ENCODE data around the gene RPH3AL. TPM values are rescaled to one million over a fixed set of nuclear protein-coding genes. Genes with fewer than 3 reads are reported as not detected.
A peak's percentile ranks its signal among the peaks of the same experiment; 100 is the strongest.
"Not testable (repeated sequence)": the region's sequence is repeated elsewhere in the genome, so short reads cannot be mapped to it uniquely, and the experiment has no call there.

Gene RPH3AL
- total RNA-seq, 2 donors from 2014 or later = 11.7 to 17.8 TPM

DNA sequence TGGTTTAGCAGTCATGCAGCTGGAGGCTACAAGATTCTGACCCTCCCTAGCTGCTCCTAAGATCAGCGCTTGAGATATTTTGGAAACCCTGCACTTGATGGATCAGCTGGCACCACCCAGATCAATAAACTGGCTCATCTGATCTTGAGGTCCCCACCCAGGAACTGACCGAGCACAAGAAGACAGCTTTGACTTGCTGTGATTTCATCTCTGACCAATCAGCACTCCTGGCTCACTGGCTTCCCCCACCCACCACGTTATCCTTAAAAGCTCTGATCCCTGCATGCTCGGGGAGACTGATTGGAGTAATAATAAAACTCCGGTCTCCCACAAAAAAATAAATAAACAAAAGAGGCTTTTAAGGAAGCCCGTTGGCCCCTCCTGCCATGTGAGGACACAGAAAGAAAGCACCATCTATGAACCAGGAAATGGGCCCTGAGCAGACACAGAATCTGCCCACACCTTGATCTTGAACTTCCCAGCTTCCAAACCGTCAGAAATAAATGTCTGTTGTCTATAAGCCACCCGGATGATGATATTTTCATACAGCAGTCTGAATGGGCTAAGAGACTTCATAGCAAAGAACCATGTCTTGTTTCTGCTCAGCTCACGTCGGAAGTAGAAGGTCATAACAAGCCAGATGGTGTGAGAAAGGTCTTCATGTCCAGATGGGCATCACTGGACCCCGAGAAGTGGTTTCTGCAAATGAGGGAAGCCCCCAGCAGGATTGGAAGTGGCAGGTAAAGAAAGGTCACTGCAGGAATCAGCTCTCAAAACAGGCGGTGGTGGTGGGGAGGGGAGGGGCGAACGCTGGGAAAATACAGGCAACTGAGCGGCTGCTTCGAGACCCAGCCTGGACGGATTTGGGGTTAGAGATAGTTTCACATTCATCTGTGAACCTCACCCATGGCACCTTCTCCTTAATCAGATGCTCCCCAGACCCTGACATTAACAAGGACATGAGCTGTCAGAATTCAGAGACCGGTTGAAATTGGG is 19.8 kb upstream of the RPH3AL start:
- Histone ChIP-seq H3K4me1 (replicated peaks) (no peaks in the 10 kb centered on the region), H3K27ac (peak overlapping the region in 1 of 2 donors; percentile 7), H3K9me3 (no peaks in the 10 kb centered on the region), H3K4me3 (no peak overlapping the region), H3K27me3 (replicated peaks; ENCODE audit: insufficient read depth) (no peaks in the 10 kb centered on the region), H3K36me3 (no peaks in the 10 kb centered on the region)
- no peak for TF ChIP-seq POLR2AphosphoS5 (IDR thresholded peaks at IDR 0.05)
- 63% methylated on average over 18 of the region's 18 CpGs for WGBS
- intact Hi-C loops (cut with DNase I) = no loop called here
- no peak for DNase-seq (ENCODE audit: low spot score)

DNA sequence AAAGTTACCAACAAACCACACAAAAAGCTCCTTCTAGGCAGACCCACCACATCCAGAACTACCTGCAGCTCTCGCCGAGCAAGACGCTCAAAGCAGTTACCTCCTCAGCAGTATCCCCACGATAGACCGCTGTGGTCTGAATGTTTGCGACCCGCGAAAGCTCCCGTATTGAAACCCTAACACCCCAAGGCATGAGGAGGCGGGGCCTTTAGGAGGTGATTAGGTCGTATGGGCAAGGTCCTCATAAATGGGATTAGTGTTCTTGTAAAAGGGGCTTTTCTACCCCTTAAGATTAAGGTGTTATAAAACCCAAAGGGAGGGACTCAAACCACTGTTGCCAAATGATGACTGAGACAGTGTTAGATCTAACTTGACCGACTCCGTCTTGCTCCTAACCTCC is 19.0 kb upstream of the RPH3AL start:
- intact Hi-C loops (cut with DNase I) = no loop called here
- Histone ChIP-seq H3K9me3 (no peaks in the 10 kb centered on the region), H3K27me3 (replicated peaks; ENCODE audit: insufficient read depth) (no peaks in the 10 kb centered on the region), H3K36me3 (no peaks in the 10 kb centered on the region), H3K27ac (no peak overlapping the region), H3K4me3 (no peak overlapping the region), H3K4me1 (replicated peaks) (no peaks in the 10 kb centered on the region)
- WGBS = 79% methylated on average over 13 of the region's 13 CpGs
- TF ChIP-seq POLR2AphosphoS5 (IDR thresholded peaks at IDR 0.05) = no peak
- TF ChIP-seq, protein P1, sequence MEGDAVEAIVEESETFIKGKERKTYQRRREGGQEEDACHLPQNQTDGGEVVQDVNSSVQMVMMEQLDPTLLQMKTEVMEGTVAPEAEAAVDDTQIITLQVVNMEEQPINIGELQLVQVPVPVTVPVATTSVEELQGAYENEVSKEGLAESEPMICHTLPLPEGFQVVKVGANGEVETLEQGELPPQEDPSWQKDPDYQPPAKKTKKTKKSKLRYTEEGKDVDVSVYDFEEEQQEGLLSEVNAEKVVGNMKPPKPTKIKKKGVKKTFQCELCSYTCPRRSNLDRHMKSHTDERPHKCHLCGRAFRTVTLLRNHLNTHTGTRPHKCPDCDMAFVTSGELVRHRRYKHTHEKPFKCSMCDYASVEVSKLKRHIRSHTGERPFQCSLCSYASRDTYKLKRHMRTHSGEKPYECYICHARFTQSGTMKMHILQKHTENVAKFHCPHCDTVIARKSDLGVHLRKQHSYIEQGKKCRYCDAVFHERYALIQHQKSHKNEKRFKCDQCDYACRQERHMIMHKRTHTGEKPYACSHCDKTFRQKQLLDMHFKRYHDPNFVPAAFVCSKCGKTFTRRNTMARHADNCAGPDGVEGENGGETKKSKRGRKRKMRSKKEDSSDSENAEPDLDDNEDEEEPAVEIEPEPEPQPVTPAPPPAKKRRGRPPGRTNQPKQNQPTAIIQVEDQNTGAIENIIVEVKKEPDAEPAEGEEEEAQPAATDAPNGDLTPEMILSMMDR (IDR thresholded peaks at IDR 0.05) = no peak
- no peak for TF ChIP-seq POLR2A (IDR thresholded peaks at IDR 0.05)
- no peak for DNase-seq (ENCODE audit: low spot score)

DNA sequence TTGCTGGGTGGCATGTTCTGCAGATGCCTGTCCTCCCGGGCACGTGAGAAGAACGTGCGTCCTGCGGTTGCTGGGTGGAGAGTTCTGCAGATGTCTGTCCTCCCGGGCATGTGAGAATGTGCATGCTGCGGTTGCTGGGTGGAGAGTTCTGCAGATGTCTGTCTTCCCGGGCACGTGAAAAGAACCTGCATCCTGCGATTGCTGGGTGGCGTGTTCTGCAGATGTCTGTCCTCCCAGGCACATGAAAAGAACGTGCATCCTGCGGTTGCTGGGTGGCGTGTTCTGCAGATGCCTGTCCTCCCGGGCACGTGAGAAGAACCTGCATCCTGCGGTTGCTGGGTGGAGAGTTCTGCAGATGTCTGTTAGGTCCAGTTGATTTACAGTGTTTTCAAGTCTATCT is 15.0 kb upstream of the RPH3AL start:
- H3K27ac ChIP-seq; H3K4me1 ChIP-seq (replicated peaks); H3K9me3 ChIP-seq; DNase-seq (ENCODE audit: low spot score); H3K36me3 ChIP-seq; H3K4me3 ChIP-seq; H3K27me3 ChIP-seq (replicated peaks; ENCODE audit: insufficient read depth); intact Hi-C loops (cut with DNase I): not testable (repeated sequence)
- 96% methylated on average over 17 of the region's 17 CpGs for WGBS

DNA sequence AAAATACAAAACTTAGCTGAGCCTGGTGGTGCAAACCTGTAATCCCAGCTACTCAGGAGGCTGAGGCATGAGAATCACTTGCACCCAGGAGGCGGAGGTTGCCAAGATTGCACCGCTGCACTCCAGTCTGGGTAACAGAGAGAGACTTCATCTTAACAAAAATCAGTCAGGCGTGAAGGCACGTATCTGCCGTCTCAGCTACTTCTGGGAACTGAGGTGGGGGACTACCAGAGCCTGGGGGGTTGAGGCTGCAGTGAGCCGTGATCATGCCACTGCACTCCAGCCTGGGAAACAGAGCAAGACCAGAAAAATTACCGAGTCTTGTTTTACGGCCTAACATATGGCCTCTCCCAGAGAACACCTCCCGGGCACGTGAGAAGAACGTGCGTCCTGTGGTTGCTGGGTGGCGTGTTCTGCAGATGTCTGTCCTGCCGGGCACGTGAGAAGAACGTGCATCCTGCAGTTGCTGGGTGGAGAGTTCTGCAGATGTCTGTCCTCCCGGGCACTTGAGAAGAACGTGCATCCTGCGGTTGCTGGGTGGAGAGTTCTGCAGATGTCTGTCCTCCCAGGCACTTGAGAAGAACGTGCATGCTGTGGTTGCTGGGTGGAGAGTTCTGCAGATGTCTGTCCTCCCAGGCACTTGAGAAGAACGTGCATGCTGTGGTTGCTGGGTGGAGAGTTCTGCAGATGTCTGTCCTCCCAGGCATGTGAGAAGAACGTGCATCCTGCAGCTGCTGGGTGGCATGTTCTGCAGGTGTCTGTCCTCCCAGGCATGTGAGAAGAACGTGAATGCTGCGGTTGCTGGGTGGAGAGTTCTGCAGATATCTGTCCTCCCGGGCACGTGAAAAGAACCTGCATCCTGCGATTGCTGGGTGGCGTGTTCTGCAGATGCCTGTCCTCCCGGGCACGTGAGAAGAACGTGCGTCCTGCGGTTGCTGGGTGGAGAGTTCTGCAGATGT is 14.3 kb upstream of the RPH3AL start:
- H3K4me1 ChIP-seq (replicated peaks); H3K9me3 ChIP-seq; H3K27ac ChIP-seq; H3K27me3 ChIP-seq (replicated peaks; ENCODE audit: insufficient read depth); H3K4me3 ChIP-seq; intact Hi-C loops (cut with DNase I); H3K36me3 ChIP-seq; DNase-seq (ENCODE audit: low spot score): not testable (repeated sequence)
- 73% methylated on average over 33 of the region's 33 CpGs for WGBS

DNA sequence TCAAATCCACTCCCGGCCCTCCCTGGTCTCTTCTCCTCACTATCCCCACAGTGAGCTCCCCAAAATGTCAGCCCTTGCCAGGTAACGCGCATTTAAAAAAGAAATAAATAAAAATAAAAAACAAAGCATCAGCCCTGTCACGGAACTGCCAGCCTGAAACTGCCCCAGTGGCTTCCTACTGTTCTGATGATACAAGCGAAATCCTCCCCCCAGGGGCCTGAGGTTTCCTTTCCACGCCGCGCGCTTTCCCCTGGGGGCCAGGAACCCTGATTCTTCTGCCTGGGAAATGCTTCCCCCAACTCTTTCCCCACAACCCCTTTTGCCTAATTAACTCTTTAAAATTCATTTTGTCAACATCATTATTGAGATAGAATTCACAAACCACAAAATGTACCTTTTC is 12.2 kb upstream of the RPH3AL start:
- no peaks in the 10 kb centered on the region for H3K9me3 ChIP-seq
- DNase-seq (ENCODE audit: low spot score) = no peak
- H3K36me3 ChIP-seq = no peaks in the 10 kb centered on the region
- 84% methylated on average over 9 of the region's 9 CpGs for WGBS
- H3K27ac ChIP-seq = no peak overlapping the region
- no peak overlapping the region for H3K4me3 ChIP-seq
- TF ChIP-seq, protein P1 (IDR thresholded peaks at IDR 0.05) = no peak
- TF ChIP-seq POLR2A (IDR thresholded peaks at IDR 0.05) (no peak), POLR2AphosphoS5 (IDR thresholded peaks at IDR 0.05) (no peak)
- no peaks in the 10 kb centered on the region for H3K4me1 ChIP-seq (replicated peaks)
- H3K27me3 ChIP-seq (replicated peaks; ENCODE audit: insufficient read depth) = no peaks in the 10 kb centered on the region
- intact Hi-C loops (cut with DNase I) = no loop called here

DNA sequence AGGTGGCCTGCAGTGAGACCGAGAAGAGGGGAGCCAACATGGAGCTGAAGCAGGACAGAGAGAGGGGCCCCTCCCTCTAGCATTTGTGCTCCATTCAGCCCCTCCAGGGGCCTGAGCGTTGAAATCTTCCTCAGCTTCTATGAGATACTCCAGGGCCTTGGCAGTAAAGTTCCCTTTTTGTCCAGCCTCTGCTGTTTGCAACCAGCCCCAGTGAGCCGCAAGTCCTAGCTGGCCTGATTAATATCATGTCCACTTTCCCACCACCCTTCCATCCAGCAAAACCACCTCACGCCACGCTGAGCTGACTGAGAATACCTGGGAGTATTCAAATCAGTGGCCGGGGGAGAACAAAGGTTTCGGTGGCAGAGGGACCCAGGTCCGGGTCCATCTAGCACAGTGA is 11.7 kb upstream of the RPH3AL start:
- H3K27ac ChIP-seq = no peak overlapping the region
- no peak overlapping the region for H3K4me3 ChIP-seq
- no peaks in the 10 kb centered on the region for H3K9me3 ChIP-seq
- no peaks in the 10 kb centered on the region for H3K27me3 ChIP-seq (replicated peaks; ENCODE audit: insufficient read depth)
- no peaks in the 10 kb centered on the region for H3K4me1 ChIP-seq (replicated peaks)
- WGBS = 78% methylated on average over 8 of the region's 8 CpGs
- intact Hi-C loops (cut with DNase I) = no loop called here
- no peak for DNase-seq (ENCODE audit: low spot score)
- no peaks in the 10 kb centered on the region for H3K36me3 ChIP-seq
- TF ChIP-seq POLR2A (IDR thresholded peaks at IDR 0.05) (no peak), POLR2AphosphoS5 (IDR thresholded peaks at IDR 0.05) (no peak)
- TF ChIP-seq, protein P1 (IDR thresholded peaks at IDR 0.05) = no peak

All from prostate gland (tissue), 2 donors.